ENCODE data around the gene STX7. TPM values are rescaled to one million over a fixed set of nuclear protein-coding genes. Genes with fewer than 3 reads are reported as not detected.

The STX7 gene
- total RNA-seq, 2 donors from 2014 or later = 17.3 to 18.4 TPM

DNA sequence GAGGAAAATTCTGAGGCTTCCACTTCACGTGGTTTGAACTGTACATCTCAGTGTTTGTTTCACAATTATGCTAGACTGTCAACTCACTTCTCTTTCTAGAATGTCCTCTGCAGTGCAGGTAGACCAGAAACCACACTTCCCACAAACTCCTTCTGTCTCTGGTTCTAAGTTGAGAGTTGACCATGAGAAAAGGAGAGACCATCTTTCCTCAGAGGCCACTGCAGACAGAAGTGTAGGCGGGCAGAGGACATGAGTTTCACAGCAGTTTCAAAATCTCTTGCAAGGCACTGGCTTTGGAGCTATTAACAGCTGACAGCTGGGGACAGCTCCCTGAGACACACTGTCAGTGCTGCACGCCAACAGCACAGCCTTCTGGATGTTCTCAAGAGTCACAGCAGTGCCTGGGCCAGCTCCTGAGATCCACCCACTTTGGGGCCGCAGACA is 56.2 kb downstream of the STX7 start:
- ATAC-seq (no peak), DNase-seq (no peak)
- Mint-ChIP-seq H3K36me3 (ENCODE audit: low read depth) (peaks cover 3% of the 10 kb centered on the region), H3K27ac (no peak overlapping the region), H3K27me3 (no peaks in the 10 kb centered on the region), H3K4me1 (no peaks in the 10 kb centered on the region), H3K4me3 (no peak overlapping the region)
- no peaks in the 10 kb centered on the region for H3K9me3 ChIP-seq (ENCODE audit: control insufficient read depth, low read length, poor library complexity, severe bottlenecking)

DNA sequence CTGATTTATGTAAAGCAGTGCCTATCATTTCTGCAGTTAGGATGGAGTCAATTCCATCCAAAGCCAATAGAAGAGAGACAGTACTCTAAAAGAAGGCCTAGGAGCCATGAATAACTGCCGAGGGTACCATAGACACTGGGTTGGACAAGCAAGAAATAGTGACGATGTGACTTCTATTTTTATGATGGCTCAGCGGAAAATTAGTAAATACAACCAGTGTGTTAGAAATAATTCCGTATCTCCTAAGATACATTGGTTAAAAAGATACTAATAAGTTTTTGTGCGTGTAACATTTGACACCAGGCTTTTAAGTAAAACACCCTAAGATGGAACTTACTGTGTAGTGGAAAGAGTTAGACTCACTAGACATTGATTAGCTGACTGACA is 66.1 kb downstream of the STX7 start:
- H3K36me3 Mint-ChIP-seq (ENCODE audit: low read depth) = peaks cover 10% of the 10 kb centered on the region
- H3K4me1 Mint-ChIP-seq = no peaks in the 10 kb centered on the region
- no peaks in the 10 kb centered on the region for H3K27me3 Mint-ChIP-seq
- ATAC-seq = no peak
- no peak overlapping the region for H3K4me3 Mint-ChIP-seq
- no peaks in the 10 kb centered on the region for H3K9me3 ChIP-seq (ENCODE audit: control insufficient read depth, low read length, poor library complexity, severe bottlenecking)
- DNase-seq = no peak
- H3K27ac Mint-ChIP-seq = no peak overlapping the region

DNA sequence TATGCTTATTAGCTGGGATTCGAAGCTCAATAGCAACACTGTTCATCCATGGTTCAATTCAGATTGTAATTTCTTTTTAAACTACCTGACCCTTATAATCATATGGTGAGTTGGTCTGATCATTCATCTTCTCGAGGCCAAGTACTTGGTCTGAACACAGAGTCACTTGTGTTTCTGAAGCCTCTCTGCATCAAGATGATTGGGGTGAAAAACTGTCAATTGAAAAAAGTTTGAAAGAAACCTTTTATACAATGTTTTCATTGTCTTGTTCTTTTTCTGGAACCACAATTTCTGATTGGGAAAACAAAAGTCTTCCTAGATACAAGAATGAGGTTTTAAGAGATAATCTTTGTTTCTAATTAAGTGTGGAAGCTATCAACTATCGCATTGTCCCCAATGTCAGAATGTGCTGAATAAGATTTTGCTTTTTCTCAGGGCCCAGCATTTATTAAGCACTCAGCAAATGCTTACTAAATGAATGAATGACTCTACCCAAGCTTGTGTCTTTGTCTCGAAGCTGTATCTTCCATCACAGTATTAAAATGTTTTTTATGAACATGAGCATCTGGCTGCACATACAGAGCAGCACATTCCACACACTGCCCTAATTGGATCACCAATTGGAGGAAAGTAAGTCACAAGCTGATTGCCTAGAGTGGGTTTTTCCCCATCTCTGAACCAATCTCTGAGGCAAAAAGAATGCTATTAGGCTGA is 66.6 kb downstream of the STX7 start:
- peaks cover 9% of the 10 kb centered on the region for H3K36me3 Mint-ChIP-seq (ENCODE audit: low read depth)
- ATAC-seq (no peak), DNase-seq (no peak)
- no peaks in the 10 kb centered on the region for H3K4me1 Mint-ChIP-seq
- H3K4me3 Mint-ChIP-seq = no peak overlapping the region
- H3K27me3 Mint-ChIP-seq = no peaks in the 10 kb centered on the region
- no peaks in the 10 kb centered on the region for H3K9me3 ChIP-seq (ENCODE audit: control insufficient read depth, low read length, poor library complexity, severe bottlenecking)
- H3K27ac Mint-ChIP-seq = no peak overlapping the region

DNA sequence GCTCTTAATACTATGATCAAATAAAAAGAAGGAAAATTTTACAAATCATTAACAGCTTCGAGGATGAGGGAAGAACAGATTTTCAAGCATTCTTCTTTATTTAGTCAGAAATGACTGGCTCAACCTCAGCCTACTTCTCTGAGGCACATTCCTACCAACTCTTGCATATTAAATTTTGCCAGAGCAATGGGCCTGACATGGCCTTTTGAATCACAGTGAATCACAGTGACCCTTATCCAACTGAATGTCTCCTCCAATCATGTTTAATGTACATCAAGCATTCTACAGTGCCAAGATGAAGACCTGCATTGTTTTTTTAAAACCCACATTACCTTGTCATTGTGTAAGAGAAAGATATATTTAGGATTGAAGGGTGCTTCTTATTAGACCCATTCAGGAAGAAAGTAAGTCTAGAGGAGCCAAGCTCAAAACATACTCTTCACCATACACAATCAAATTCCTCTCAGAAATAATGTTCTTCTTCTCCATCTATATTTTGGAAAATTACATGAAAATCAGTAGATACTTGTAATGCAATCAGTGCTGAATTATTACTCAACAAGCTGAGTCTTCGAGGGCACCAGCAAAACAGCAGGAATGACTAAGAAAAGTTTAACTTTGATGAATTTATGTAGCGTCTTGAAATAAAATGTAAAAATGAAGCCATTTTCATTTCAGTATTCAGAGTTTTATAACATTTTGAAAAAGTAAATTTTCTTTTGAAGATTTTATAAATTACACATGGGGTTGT is 67.5 kb downstream of the STX7 start:
- DNase-seq (no peak), ATAC-seq (no peak)
- Mint-ChIP-seq H3K4me3 (no peak overlapping the region), H3K4me1 (no peaks in the 10 kb centered on the region), H3K36me3 (ENCODE audit: low read depth) (peaks cover 4% of the 10 kb centered on the region), H3K27me3 (no peaks in the 10 kb centered on the region), H3K27ac (no peak overlapping the region)
- no peaks in the 10 kb centered on the region for H3K9me3 ChIP-seq (ENCODE audit: control insufficient read depth, low read length, poor library complexity, severe bottlenecking)

DNA sequence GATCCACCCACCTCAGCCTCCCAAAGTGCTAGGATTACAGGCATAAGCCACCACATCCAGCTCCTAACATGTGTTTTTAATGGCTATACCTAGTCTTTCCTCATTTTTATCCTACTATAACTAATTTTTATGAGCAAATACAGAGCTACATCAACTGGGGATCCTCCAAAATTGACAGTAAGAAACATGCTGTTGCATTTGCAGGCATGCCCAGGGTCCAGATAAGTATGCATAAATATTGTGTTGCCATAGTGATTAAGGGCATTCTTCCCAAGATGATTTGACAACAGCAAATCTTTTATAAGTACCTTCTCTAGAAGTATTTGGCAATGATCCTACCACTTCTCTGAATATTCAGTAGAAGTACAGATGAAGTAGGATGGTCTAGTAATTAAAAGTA is 69.7 kb downstream of the STX7 start:
- no peak overlapping the region for H3K27ac Mint-ChIP-seq
- no peaks in the 10 kb centered on the region for H3K27me3 Mint-ChIP-seq
- ATAC-seq (no peak), DNase-seq (no peak)
- no peak overlapping the region for H3K4me3 Mint-ChIP-seq
- no peaks in the 10 kb centered on the region for H3K9me3 ChIP-seq (ENCODE audit: control insufficient read depth, low read length, poor library complexity, severe bottlenecking)
- peaks cover 4% of the 10 kb centered on the region for H3K36me3 Mint-ChIP-seq (ENCODE audit: low read depth)
- H3K4me1 Mint-ChIP-seq = no peaks in the 10 kb centered on the region

DNA sequence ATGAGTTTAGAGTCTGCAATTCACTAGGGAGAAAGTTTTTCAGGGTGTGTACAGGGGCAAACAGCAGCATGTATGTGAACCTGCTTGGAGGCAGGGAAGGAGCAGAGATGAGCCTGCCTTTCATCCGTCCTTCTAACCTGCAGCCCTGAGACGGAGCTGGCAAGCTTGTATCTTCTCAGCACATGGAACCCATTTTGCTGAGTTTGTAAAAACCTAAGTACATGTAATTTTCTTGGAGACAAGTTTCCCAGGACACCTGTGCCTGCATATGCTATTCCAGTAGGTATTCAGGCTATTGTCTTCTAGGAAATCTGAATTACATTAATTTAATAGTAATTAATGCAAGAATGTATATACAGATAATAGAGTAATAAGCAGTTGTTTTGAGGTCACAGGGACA is 82.8 kb downstream of the STX7 start:
- H3K4me3 Mint-ChIP-seq = no peak overlapping the region
- no peak overlapping the region for H3K27ac Mint-ChIP-seq
- H3K36me3 Mint-ChIP-seq (ENCODE audit: low read depth) = no peaks in the 10 kb centered on the region
- no peaks in the 10 kb centered on the region for H3K4me1 Mint-ChIP-seq
- no peak for DNase-seq
- no peaks in the 10 kb centered on the region for H3K9me3 ChIP-seq (ENCODE audit: control insufficient read depth, low read length, poor library complexity, severe bottlenecking)
- peaks cover 19% of the 10 kb centered on the region for H3K27me3 Mint-ChIP-seq
- ATAC-seq = no peak

GRCh38 chr6:132425176-132425575 is 87.7 kb downstream of the STX7 start:
- Mint-ChIP-seq H3K27me3 (peaks cover 19% of the 10 kb centered on the region), H3K27ac (no peak overlapping the region), H3K36me3 (ENCODE audit: low read depth) (no peaks in the 10 kb centered on the region), H3K4me1 (no peaks in the 10 kb centered on the region), H3K4me3 (no peak overlapping the region)
- no peak for ATAC-seq
- no peaks in the 10 kb centered on the region for H3K9me3 ChIP-seq (ENCODE audit: control insufficient read depth, low read length, poor library complexity, severe bottlenecking)
- DNase-seq = no peak

DNA sequence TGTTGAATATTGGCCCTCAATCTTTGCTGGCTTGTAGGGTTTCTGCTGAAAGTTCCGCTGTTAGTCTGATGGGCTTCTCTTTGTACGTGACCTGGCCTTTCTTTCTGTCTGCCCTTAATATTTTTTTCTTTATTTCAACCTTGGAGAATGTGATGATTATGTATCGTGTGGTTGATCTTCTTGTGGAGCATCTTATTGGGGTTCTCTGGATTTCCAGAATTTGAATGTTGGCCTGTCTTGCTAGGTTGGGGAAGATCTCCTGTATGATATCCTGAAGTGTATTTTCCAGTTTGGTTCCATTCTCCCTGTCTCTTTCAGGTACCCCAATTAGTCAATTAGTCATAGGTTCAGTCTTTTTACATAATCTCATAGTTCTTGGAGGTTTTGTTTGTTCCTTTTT is 89.1 kb downstream of the STX7 start:
- Mint-ChIP-seq H3K27ac (no peak overlapping the region), H3K4me3 (no peak overlapping the region), H3K36me3 (ENCODE audit: low read depth) (no peaks in the 10 kb centered on the region), H3K4me1 (no peaks in the 10 kb centered on the region), H3K27me3 (peaks cover 19% of the 10 kb centered on the region)
- ATAC-seq (no peak), DNase-seq (no peak)
- no peaks in the 10 kb centered on the region for H3K9me3 ChIP-seq (ENCODE audit: control insufficient read depth, low read length, poor library complexity, severe bottlenecking)

GRCh38 chr6:132418235-132418965 is 94.5 kb downstream of the STX7 start:
- no peak for ATAC-seq
- DNase-seq = no peak
- Mint-ChIP-seq H3K27me3 (peaks cover 14% of the 10 kb centered on the region), H3K4me3 (no peak overlapping the region), H3K27ac (no peak overlapping the region), H3K36me3 (ENCODE audit: low read depth) (no peaks in the 10 kb centered on the region), H3K4me1 (no peaks in the 10 kb centered on the region)
- H3K9me3 ChIP-seq (ENCODE audit: control insufficient read depth, low read length, poor library complexity, severe bottlenecking) = no peaks in the 10 kb centered on the region

DNA sequence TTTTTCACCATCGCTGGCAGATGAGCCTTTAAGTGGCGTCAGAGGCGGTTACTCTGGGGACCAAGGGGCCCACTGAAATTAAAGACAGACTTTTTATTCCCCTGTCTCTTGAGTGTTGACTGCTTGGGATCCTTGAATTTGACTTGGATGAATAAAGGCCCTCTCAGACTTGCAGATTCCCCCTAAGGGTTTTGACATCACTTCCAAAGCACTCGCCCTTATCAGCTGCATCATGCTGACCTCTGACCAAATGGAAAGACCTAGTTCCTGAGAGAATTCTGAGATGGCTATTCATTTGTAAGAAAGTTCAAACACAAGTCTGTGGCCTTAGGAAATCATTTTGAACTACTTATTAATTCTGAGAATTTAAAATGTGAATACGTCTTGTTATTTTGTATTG is 98.2 kb downstream of the STX7 start:
- no peak overlapping the region for H3K4me3 Mint-ChIP-seq
- H3K27me3 Mint-ChIP-seq = peaks cover 30% of the 10 kb centered on the region
- no peaks in the 10 kb centered on the region for H3K9me3 ChIP-seq (ENCODE audit: control insufficient read depth, low read length, poor library complexity, severe bottlenecking)
- no peak for ATAC-seq
- H3K36me3 Mint-ChIP-seq (ENCODE audit: low read depth) = no peaks in the 10 kb centered on the region
- no peaks in the 10 kb centered on the region for H3K4me1 Mint-ChIP-seq
- no peak for DNase-seq
- no peak overlapping the region for H3K27ac Mint-ChIP-seq

DNA sequence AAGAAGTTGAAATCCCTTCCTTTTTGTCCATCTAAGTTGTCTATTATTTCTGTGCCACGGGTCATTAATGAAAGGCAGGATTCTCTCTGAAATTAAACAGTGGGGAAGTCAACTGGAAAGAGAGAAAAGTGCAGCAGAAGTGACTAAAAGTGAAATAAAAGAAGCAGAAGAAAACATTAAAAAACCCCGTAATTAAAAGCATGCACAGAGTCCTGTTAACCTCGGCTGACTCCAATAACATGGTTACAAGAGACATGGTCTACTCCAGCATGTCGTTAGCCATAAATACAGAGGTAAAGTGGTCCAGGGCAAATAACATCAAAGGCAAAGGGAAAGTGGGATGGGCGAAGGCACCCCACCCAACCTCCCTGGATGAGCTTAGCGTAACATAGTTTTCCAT is 98.6 kb downstream of the STX7 start:
- Mint-ChIP-seq H3K27me3 (peaks cover 30% of the 10 kb centered on the region), H3K27ac (no peak overlapping the region), H3K4me1 (no peaks in the 10 kb centered on the region), H3K36me3 (ENCODE audit: low read depth) (no peaks in the 10 kb centered on the region), H3K4me3 (no peak overlapping the region)
- ATAC-seq (no peak), DNase-seq (no peak)
- H3K9me3 ChIP-seq (ENCODE audit: control insufficient read depth, low read length, poor library complexity, severe bottlenecking) = no peaks in the 10 kb centered on the region

GRCh38 chr6:132413499-132413802 is 99.5 kb downstream of the STX7 start:
- Mint-ChIP-seq H3K4me1 (no peaks in the 10 kb centered on the region), H3K4me3 (no peak overlapping the region), H3K27me3 (peaks cover 35% of the 10 kb centered on the region), H3K36me3 (ENCODE audit: low read depth) (no peaks in the 10 kb centered on the region), H3K27ac (no peak overlapping the region)
- no peak for ATAC-seq
- no peaks in the 10 kb centered on the region for H3K9me3 ChIP-seq (ENCODE audit: control insufficient read depth, low read length, poor library complexity, severe bottlenecking)
- DNase-seq = no peak

DNA sequence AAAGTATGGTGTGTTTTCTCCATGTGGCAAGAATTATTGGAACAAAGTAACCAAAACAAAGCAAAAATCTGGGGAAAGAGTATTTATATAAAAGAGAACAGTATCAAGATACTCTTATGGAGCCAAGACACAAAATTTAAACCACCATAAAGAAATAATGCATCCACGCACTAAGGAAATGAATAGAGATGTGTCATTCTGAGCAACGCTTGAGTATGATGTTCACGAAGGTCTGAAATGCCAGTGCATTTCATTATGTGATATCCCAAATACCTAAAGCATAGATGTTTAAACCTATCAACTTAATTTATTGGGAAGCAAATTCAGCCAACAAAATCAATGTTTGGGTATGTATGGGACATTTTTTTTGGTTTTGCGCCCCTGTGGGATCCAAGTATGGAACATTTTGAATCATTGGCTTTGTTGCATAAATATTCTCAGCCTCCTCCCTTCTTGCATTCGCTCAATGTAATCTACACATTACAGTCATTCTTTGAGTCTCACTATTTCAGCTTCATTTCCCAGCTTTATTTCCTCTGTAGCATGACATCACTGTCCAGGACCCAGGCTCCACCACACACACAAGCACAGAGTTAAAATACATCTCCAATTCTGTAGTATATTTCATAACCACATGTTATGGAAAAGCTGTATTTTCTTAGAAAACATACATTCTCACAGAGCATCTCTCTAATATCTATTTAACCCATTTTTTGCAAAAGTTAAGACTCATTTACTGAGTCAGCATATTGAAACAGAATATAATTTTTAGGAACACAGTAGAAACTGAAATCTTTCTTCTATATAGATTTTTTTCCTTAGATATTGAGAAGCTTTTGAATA is 100.0 kb downstream of the STX7 start:
- ATAC-seq = no peak
- Mint-ChIP-seq H3K4me1 (no peaks in the 10 kb centered on the region), H3K4me3 (no peak overlapping the region), H3K27ac (no peak overlapping the region), H3K27me3 (peaks cover 40% of the 10 kb centered on the region), H3K36me3 (ENCODE audit: low read depth) (no peaks in the 10 kb centered on the region)
- DNase-seq = no peak
- no peaks in the 10 kb centered on the region for H3K9me3 ChIP-seq (ENCODE audit: control insufficient read depth, low read length, poor library complexity, severe bottlenecking)

Data from T-helper 17 cell (primary cell).